ENCODE data around the gene STX11.

Gene STX11

GRCh38 chr6:144216668-144217218 lies 66.4 kb downstream of the STX11 start:
- peak; percentile 71 for DNase-seq

GRCh38 chr6:144217264-144217663 lies 66.9 kb downstream of the STX11 start:
- no peak for DNase-seq

- DNase-seq: no peak
Observed at GRCh38 chr6:144217797-144218196, 67.5 kb downstream of the STX11 start.

- DNase-seq: peak; percentile 62
Observed at GRCh38 chr6:144219056-144219685, 68.9 kb downstream of the STX11 start.

GRCh38 chr6:144220031-144220790 lies 69.9 kb downstream of the STX11 start:
- DNase-seq: no peak

DNA sequence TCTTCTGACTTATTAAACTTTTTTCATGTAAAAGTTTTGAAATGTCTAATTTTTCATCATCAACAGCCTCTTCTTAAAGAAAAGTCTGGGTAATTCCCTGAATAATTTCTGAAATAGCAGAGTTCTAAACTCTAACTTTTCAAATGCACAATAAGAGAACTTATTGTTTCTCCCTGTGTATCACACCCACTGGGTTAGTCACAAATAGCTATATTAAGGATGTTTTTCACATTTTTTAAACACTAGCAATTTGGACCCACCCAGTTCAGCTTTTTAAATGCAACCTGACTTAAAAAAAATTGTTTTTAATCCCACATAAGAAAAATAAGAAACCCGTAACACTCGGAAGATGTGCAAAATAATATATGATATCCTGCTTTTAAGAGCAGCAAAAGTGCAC lies 73.4 kb downstream of the STX11 start:
- DNase-seq: no peak

- no peak for DNase-seq
Observed at GRCh38 chr6:144231721-144232120, 81.4 kb downstream of the STX11 start.

DNA sequence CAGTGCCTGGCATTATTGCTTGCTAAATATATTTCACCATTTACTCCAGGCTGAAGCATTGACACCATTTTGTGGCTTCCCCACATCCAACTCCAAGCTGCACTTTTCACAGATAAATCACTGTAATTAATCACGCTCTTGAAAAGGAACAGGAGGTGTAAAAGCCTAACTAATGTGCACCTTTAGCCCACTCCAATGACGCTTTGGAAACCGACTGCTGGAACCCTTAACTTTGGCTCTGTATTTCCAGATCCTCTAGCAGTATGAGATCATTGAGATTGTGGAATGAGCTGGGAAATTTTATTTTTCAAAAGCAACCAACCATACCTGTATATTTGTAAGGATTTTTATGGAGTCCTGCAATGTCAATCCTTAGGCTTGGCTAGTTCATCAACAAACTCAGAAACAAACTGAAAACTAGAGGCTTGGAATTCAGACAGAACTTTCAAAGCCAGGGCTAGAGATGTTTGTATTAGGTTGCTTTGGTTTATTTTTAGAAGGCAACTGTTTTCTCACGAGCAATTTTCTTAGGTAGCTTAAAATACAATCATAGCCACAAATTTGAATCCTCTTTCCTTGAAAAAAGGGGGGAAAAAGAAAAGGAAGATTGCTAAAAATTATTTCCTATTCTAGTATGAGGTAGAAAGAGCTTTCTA lies 82.0 kb downstream of the STX11 start:
- no peak for DNase-seq

DNA sequence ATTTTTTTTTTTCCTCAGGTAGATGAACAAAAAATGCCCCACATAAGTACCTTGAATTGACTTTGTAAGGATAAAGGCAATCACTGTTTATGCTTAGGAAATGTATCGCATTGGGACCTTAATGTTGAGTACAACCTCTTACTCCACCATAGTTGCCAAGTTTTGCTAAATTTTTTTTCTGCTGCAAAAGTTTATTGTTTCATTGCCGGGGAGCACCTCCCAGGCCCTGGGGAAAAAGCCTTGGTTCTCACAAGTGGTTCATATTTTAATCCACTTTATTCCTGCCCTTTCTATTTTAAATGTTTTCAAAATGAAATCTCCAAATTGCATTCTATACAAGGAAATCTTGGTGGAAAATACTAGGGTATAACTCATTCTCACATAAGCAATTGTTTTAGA lies 82.5 kb downstream of the STX11 start:
- DNase-seq: no peak

DNA sequence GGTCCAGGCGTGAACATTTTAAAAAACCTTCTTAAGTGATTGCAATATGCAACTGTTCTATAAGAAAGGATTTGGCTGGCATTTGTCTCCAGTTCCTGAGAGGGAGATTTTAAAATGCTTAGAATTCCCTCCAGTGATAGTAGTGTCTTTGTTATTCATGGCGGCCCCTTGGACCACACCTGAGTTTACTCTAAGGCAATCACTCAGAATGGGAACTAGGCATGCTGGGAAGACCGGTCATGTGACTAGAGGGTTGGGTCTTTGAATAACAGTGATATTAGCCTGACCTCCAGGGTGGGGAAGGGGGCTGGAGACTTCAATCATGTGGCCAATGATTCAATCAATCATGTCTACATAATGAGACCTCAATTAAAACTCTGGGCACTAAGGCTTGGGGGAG lies 84.1 kb downstream of the STX11 start:
- DNase-seq: no peak

DNA sequence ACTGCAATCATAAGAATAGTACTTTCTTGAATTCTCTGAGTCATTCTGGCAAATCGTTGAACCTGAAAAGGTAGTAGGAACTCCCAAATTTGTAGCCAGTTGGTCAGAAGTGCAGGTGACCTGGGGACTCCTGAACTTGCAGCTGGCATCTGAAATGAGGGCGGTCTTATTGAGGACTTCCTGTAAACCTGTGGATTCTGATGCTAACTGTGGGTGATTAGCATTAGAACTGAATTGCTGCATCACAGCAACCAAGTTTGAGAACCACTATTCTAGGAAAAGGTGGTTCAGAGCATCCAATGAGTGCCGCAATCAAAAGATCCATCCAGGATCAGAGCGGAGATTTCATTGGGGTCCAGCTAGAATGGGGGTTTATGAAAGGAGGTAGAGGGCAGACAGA lies 84.6 kb downstream of the STX11 start:
- DNase-seq: no peak
